Measurements from ENCODE around the gene NFIB.

DNA sequence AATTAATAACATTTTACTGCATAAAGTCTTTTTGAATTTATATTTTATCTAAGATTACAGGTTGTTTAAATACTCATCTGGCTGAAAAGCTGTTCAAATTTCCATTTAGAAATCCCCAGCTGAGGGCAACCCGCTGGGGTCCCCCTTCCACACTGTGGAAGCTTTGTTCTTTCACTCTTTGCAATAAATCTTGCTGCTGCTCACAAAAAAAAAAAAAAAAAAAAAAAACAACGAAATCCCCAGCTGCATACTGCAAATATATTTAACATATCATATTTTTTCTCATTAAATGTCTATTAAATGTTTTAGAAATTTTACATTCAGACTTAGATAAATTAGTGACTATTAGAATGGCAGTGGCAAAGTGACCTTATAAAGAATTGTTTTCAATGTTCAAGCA, 172.2 kb downstream of the NFIB start:
- TF ChIP-seq, protein P1, sequence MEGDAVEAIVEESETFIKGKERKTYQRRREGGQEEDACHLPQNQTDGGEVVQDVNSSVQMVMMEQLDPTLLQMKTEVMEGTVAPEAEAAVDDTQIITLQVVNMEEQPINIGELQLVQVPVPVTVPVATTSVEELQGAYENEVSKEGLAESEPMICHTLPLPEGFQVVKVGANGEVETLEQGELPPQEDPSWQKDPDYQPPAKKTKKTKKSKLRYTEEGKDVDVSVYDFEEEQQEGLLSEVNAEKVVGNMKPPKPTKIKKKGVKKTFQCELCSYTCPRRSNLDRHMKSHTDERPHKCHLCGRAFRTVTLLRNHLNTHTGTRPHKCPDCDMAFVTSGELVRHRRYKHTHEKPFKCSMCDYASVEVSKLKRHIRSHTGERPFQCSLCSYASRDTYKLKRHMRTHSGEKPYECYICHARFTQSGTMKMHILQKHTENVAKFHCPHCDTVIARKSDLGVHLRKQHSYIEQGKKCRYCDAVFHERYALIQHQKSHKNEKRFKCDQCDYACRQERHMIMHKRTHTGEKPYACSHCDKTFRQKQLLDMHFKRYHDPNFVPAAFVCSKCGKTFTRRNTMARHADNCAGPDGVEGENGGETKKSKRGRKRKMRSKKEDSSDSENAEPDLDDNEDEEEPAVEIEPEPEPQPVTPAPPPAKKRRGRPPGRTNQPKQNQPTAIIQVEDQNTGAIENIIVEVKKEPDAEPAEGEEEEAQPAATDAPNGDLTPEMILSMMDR (conservative IDR thresholded peaks at IDR 0.05 in 1 of 2, IDR thresholded peaks at IDR 0.05 in 1 of 2; ENCODE audit: low read depth in 1 of 2, low read length in 2 of 2) = no peak
- TF ChIP-seq EZH2 (IDR thresholded peaks at IDR 0.05; ENCODE audit: low read length, missing control alignments) = no peak
